Esophagus squamous epithelium (tissue), 4 donors: ENCODE results near the gene ABR.

Source experiments
- POLR2A ChIP-seq, 4 donors: fragments of 450-650 bp; IDR thresholded peaks; one replicate each; pipeline ENCODE4 v1.6.1; 2017; ENCODE audit warnings: antibody characterized with exemption in 4 of 4, mild to moderate bottlenecking in 4 of 4, moderate library complexity in 3 of 4
- TF ChIP-seq, protein P1 (sequence below), 6 experiments: fragments of 450-650 bp in 4 of 6; fragments of 200-600 bp in 2 of 6; sonication (generic) in 2 of 6; IDR thresholded peaks; one replicate each; pipeline ENCODE4 v1.5.1; 2016 to 2019; ENCODE audit warnings: antibody characterized with exemption in 6 of 6, mild to moderate bottlenecking in 4 of 6, moderate library complexity in 4 of 6

DNA sequence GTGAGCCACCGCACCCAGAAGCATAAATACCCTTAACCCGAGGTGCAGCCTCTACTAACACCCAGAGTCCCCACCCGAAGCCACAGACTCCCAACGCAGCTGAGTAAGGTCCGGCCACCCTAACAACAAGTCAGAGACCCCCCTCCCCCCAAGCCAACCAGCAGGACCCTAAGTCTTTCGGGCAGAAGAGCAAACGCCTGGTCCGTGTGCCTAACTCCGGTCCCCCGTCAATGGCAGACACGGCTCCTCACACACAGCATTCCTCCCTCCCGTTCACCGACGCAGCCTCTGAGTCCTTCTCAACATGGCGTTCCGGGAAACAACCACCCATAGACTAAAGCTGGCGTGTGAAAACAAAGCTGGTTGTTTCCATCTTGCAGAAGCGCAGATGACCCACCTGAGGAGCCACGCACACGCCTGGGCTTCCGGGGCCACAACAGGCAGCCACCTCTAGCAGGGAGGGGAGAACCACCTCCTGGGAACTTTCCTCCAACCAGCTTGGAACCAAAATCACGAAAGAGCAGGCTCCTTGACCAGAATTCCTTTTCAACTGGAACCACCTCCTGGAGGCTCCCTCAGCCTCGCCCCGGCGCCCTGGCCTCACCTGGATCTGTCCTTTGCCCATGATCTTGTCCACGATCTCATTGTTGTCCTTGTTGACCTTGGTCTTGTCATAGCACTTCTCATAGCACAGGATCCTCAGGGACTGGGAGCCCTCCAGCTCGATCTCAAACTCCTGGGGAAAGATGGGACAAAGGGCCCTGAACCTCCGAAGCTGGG, 130.1 kb downstream of the ABR start:
- TF ChIP-seq, protein P1, sequence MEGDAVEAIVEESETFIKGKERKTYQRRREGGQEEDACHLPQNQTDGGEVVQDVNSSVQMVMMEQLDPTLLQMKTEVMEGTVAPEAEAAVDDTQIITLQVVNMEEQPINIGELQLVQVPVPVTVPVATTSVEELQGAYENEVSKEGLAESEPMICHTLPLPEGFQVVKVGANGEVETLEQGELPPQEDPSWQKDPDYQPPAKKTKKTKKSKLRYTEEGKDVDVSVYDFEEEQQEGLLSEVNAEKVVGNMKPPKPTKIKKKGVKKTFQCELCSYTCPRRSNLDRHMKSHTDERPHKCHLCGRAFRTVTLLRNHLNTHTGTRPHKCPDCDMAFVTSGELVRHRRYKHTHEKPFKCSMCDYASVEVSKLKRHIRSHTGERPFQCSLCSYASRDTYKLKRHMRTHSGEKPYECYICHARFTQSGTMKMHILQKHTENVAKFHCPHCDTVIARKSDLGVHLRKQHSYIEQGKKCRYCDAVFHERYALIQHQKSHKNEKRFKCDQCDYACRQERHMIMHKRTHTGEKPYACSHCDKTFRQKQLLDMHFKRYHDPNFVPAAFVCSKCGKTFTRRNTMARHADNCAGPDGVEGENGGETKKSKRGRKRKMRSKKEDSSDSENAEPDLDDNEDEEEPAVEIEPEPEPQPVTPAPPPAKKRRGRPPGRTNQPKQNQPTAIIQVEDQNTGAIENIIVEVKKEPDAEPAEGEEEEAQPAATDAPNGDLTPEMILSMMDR (IDR thresholded peaks at IDR 0.05), result no peak
- TF ChIP-seq POLR2A (IDR thresholded peaks at IDR 0.05), result no peak
